Muscle of arm (tissue), 14 donors: ENCODE results near the gene KCTD21. TPM values are rescaled to one million over a fixed set of nuclear protein-coding genes. Genes with fewer than 3 reads are reported as not detected.
"Not testable (repeated sequence)": the region's sequence is repeated elsewhere in the genome, so short reads cannot be mapped to it uniquely, and the experiment has no call there.

Experiments
- DNase-seq: peaks from one replicate; pipeline ENCODE4 v3.0.0-alpha.2; 2013
- long read RNA-seq, 11 donors: transcript quantifications; one replicate each; lab custom pipeline, GENCODE V29; 2026
- polyA plus RNA-seq, 12 donors: library from polyadenylated mRNA; unstranded; fragments of 120-200 nt; gene quantifications; one replicate each; pipeline ENCODE4 v1.2.1, GENCODE V29; 2013; ENCODE audit not compliant: insufficient read length in 12 of 12

Gene KCTD21
- polyA plus RNA-seq, result 1 to 10 TPM in 10 of 12 donors, not detected in 2; 6.2 to 8.0 (median 6.9) TPM
- long read RNA-seq, donor 1, partial matches to known transcripts, result 0 of 2 reads
- long read RNA-seq, donor 1, other reads (novel, unspliced or antisense), result 0 of 2 reads
- long read RNA-seq, donor 2, partial matches to known transcripts, result 12 of 12 reads
- long read RNA-seq, donor 2, other reads (novel, unspliced or antisense), result 0 of 12 reads
- long read RNA-seq, donor 3, result 0 reads
- long read RNA-seq, donor 4, partial matches to known transcripts, result 0 of 1 reads
- long read RNA-seq, donor 4, other reads (novel, unspliced or antisense), result 0 of 1 reads
- long read RNA-seq, donor 5, result 0 reads
- long read RNA-seq, donor 6, partial matches to known transcripts, result 0 of 1 reads
- long read RNA-seq, donor 6, other reads (novel, unspliced or antisense), result 0 of 1 reads
- long read RNA-seq, donor 7, result 0 reads
- long read RNA-seq, donor 8, partial matches to known transcripts, result 0 of 3 reads
- long read RNA-seq, donor 8, other reads (novel, unspliced or antisense), result 0 of 3 reads
- long read RNA-seq, donor 9, partial matches to known transcripts, result 0 of 1 reads
- long read RNA-seq, donor 9, other reads (novel, unspliced or antisense), result 0 of 1 reads
- long read RNA-seq, donor 10, partial matches to known transcripts, result 0 of 1 reads
- long read RNA-seq, donor 10, other reads (novel, unspliced or antisense), result 0 of 1 reads
- long read RNA-seq, donor 11, partial matches to known transcripts, result 0 of 1 reads
- long read RNA-seq, donor 11, other reads (novel, unspliced or antisense), result 0 of 1 reads

GRCh38 chr11:78188286-78189173 lies at the start of gene KCTD21, which contains the start of gene USP35:
Gene KCTD21 (minus strand): TSS chr11:78188626. CDS start chr11:78174554, 14,072 bp downstream.
Gene USP35 (plus strand): TSS chr11:78188919. CDS start chr11:78196246, 7,327 bp downstream.
- DNase-seq, result peak; percentile 98

GRCh38 chr11:78237293-78238046 lies 49.0 kb upstream of the KCTD21 start:
- no peak for DNase-seq

- DNase-seq, result no peak
These were observed 45.6 kb upstream of the KCTD21 start for GRCh38 chr11:78234006-78234405.

- not testable (repeated sequence) for DNase-seq
These were observed 44.6 kb upstream of the KCTD21 start for GRCh38 chr11:78233046-78233445.

GRCh38 chr11:78231962-78232501 lies 43.6 kb upstream of the KCTD21 start:
- DNase-seq, result peak; percentile 20

- no peak for DNase-seq
These were observed 41.9 kb upstream of the KCTD21 start for GRCh38 chr11:78230161-78230877.

GRCh38 chr11:78229106-78229505 lies 40.7 kb upstream of the KCTD21 start:
- no peak for DNase-seq

GRCh38 chr11:78228467-78228866 lies 40.0 kb upstream of the KCTD21 start:
- peak; percentile 52 for DNase-seq

GRCh38 chr11:78227921-78228320 lies 39.5 kb upstream of the KCTD21 start:
- DNase-seq, result no peak

GRCh38 chr11:78226684-78227680 lies 38.6 kb upstream of the KCTD21 start:
- no peak for DNase-seq

GRCh38 chr11:78224906-78225420 lies 36.5 kb upstream of the KCTD21 start:
- no peak for DNase-seq

- no peak for DNase-seq
These were observed 36.1 kb upstream of the KCTD21 start for GRCh38 chr11:78224506-78224905.

- no peak for DNase-seq
These were observed 35.0 kb upstream of the KCTD21 start for GRCh38 chr11:78223320-78223954.

GRCh38 chr11:78222726-78223125 lies 34.3 kb upstream of the KCTD21 start:
- not testable (repeated sequence) for DNase-seq

- DNase-seq, result no peak
These were observed 33.2 kb upstream of the KCTD21 start for GRCh38 chr11:78221396-78222315.
